B cell (primary cell): Measurements from ENCODE around the gene XXYLT1.

Source experiments
- CTCF ChIP-seq: fragments of 200-600 bp; IDR thresholded peaks from one replicate; pipeline ENCODE4 v1.8.0; 2022; ENCODE audit warnings: antibody characterized with exemption, mild to moderate bottlenecking
- EZH2 ChIP-seq: IDR thresholded peaks from 2 replicates; pipeline ENCODE4 v1.6.1; 2012; ENCODE audit warnings: borderline replicate concordance, low read depth, mild to moderate bottlenecking, moderate library complexity, low read length; ENCODE audit not compliant: insufficient read depth, poor library complexity, severe bottlenecking

DNA sequence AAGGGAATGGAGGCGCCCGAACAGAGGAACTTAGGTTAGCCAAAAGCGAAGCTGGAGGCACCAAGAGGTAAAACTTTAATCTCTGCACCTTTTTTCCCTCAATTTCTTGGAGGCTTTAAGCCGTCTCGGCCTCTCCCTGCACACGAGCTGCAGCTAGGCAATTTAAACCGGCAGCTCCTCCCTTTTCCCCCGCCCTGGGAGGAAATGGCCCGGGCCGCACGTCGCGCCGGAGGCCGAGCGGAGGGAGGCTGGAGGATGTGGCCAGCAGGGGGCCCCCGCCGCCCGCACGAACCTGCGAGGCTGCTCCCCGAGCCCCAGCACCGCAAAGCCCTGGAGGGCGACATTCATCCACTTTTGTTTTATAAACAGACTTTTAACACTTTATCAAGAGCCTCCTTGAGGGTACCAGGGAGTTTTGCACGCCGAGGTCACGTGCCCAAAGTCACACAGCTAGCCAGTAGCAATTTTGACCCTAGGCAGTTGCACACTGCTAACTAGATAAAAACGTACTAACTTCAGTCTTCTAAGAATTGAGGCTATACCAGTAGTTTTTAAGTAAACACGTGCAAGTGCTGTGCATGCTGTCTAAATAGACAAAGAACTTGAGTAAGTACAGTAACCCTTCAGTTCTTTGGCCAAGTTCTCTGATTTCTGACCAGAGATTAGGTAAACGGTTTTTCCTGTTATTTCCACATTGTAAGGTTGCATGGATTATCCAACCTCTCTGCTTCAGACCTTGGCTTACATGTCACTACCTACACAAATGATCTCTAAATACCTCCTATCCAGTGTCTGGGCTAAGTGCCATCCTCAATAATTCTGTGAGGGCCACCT is 668 bp upstream of the XXYLT1 start:
- TF ChIP-seq CTCF = peak; percentile 83
- no peak for TF ChIP-seq EZH2
